Effector memory CD4-positive, alpha-beta T cell (primary cell): Measurements from ENCODE around the gene LIPK.

Experiments
- DNase-seq, 3 donors: peaks; one replicate each; pipeline ENCODE4 v3.0.0-alpha.2; 2020
- H3K27ac ChIP-seq: 2 replicates; pipeline ENCODE4 v1.7.0; 2013; ENCODE audit warnings: mild to moderate bottlenecking, low read length, moderate library complexity; ENCODE audit not compliant: insufficient read depth, poor library complexity, severe bottlenecking
- H3K27me3 ChIP-seq: replicated peaks from 2 replicates; pipeline ENCODE4 v1.7.0; 2013; ENCODE audit warnings: mild to moderate bottlenecking, low read length; ENCODE audit not compliant: insufficient read depth, control insufficient read depth, poor library complexity, severe bottlenecking
- H3K36me3 ChIP-seq: 2 replicates; pipeline ENCODE4 v1.7.0; 2013; ENCODE audit warnings: mild to moderate bottlenecking, low read length, moderate library complexity; ENCODE audit not compliant: control insufficient read depth, insufficient read depth
- H3K4me1 ChIP-seq: 2 replicates; pipeline ENCODE4 v1.7.0; 2013; ENCODE audit warnings: low read length, mild to moderate bottlenecking; ENCODE audit not compliant: control insufficient read depth, insufficient read depth, poor library complexity, severe bottlenecking
- H3K4me3 ChIP-seq: 2 replicates; pipeline ENCODE4 v1.7.0; 2013; ENCODE audit warnings: low read length, low read depth, mild to moderate bottlenecking; ENCODE audit not compliant: insufficient read depth, poor library complexity, severe bottlenecking
- H3K9me3 ChIP-seq: 2 replicates; pipeline ENCODE4 v1.7.0; 2013; ENCODE audit warnings: mild to moderate bottlenecking, low read length, moderate library complexity; ENCODE audit not compliant: control insufficient read depth

LIPK gene

GRCh38 chr10:88765816-88766215 is 59.8 kb downstream of the LIPK start:
- Histone ChIP-seq H3K4me3 (no peak overlapping the region), H3K4me1 (no peaks in the 10 kb centered on the region), H3K27ac (no peak overlapping the region), H3K9me3 (no peaks in the 10 kb centered on the region), H3K27me3 (no peaks in the 10 kb centered on the region), H3K36me3 (no peaks in the 10 kb centered on the region)
- DNase-seq, result no peak

- Histone ChIP-seq H3K27ac (no peak overlapping the region), H3K9me3 (no peaks in the 10 kb centered on the region), H3K4me3 (no peak overlapping the region), H3K4me1 (no peaks in the 10 kb centered on the region), H3K27me3 (no peaks in the 10 kb centered on the region), H3K36me3 (no peaks in the 10 kb centered on the region)
- no peak for DNase-seq
Observed at GRCh38 chr10:88769384-88769783, 63.3 kb downstream of the LIPK start.

GRCh38 chr10:88781206-88781605 is 75.2 kb downstream of the LIPK start:
- H3K4me1 ChIP-seq, result no peaks in the 10 kb centered on the region
- no peaks in the 10 kb centered on the region for H3K36me3 ChIP-seq
- no peak for DNase-seq
- no peak overlapping the region for H3K4me3 ChIP-seq
- no peak overlapping the region for H3K27ac ChIP-seq
- H3K27me3 ChIP-seq, result no peaks in the 10 kb centered on the region
- H3K9me3 ChIP-seq, result no peaks in the 10 kb centered on the region

DNA sequence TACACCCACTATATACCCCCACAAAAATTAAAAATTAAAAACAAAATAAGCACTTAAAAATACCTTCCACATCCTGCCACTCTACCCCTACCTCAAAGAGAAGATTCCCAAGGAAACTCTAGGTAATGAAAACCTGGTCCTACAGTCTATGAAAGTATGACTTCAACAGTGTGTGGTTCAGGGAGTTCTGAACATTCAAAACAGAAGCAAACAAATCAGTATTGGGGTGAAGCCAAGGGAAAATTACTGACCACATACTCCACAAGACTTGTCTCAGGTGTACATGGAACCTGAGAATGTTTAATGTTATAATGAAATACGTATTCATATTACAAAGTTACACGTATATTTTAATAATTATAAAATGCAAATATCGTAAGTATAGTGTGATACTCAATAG is 76.2 kb downstream of the LIPK start:
- Histone ChIP-seq H3K27me3 (no peaks in the 10 kb centered on the region), H3K4me3 (no peak overlapping the region), H3K36me3 (no peaks in the 10 kb centered on the region), H3K27ac (no peak overlapping the region), H3K4me1 (no peaks in the 10 kb centered on the region), H3K9me3 (no peaks in the 10 kb centered on the region)
- no peak for DNase-seq

- no peak for DNase-seq
- Histone ChIP-seq H3K9me3 (no peaks in the 10 kb centered on the region), H3K4me3 (no peak overlapping the region), H3K36me3 (no peaks in the 10 kb centered on the region), H3K4me1 (no peaks in the 10 kb centered on the region), H3K27me3 (no peaks in the 10 kb centered on the region), H3K27ac (no peak overlapping the region)
Observed at GRCh38 chr10:88783724-88784123, 77.7 kb downstream of the LIPK start.

DNA sequence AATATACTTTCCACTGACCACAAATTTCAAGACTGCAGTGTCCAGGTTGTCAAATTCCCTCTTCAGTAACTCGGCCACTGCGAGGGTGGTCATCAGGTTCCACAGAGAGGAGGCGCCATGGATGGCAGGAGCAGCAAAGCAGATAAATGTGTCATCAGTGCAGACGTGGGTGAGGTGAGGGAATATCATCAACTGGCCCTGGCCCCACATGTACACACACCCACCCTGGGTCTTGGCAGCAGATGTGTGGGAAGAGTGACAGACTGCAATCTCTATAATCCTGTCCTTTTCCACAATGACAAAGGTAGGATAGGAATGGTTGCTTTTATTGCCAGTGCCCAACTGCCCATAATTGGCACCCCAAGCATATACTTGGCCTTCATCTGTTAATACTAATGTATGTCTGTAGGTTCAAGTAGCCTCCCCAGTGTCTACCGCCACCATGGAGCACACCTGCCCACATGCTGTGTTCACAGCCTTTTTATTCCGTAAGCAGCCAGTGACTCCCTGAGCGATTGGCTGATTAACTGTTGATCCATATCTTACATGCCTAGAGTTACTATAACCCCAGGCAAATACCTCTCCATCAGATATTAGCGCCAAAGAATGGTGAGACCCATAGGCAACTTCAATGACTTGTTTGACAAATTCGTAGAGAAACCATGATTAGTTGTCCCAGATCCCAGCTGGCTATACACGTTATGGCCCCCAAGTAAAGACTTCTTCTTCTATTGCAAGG is 80.2 kb downstream of the LIPK start:
- H3K4me3 ChIP-seq, result no peak overlapping the region
- H3K27ac ChIP-seq, result no peak overlapping the region
- H3K9me3 ChIP-seq, result no peaks in the 10 kb centered on the region
- no peaks in the 10 kb centered on the region for H3K36me3 ChIP-seq
- no peak for DNase-seq
- H3K4me1 ChIP-seq, result no peaks in the 10 kb centered on the region
- no peaks in the 10 kb centered on the region for H3K27me3 ChIP-seq

DNA sequence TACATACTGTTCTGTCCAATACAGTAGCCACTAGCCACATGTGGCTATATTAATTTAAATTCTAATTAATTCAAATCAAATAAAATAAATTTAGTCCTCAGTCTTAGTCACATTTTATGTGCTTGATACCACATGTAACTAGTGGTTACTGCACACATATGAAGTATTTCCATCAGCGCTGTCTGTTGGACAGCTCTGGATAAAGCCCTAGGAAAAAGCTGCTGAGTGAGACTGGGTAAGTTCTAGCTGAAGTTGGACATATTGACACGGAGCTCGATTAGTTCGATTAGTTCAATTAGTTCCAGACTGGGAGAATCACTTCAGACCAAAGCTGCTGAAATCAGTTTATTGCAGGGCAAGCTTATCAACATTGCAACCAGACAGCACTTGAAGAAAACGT is 81.4 kb downstream of the LIPK start:
- DNase-seq, result no peak
- Histone ChIP-seq H3K4me1 (no peaks in the 10 kb centered on the region), H3K36me3 (no peaks in the 10 kb centered on the region), H3K27me3 (no peaks in the 10 kb centered on the region), H3K27ac (no peak overlapping the region), H3K4me3 (no peak overlapping the region), H3K9me3 (no peaks in the 10 kb centered on the region)

DNA sequence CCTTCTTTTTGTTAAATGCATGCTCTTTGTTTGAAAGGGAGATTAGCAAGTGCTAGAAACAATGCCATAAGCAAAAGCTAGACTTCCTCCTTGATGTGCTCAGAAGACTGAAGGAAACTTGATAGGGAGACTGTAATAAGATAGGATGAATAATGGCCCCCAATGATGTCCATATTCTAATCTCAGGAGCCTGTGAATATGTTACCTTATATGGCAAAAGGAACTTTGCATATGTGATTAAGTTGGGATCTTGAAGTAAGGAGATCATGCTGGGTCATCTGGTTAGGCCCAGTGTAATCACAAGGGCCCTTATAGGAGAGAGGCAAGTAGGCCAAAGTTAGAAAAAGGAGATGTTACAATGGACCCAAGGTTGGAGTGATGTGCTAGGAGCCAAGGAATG is 82.9 kb downstream of the LIPK start:
- Histone ChIP-seq H3K36me3 (no peaks in the 10 kb centered on the region), H3K27ac (no peak overlapping the region), H3K27me3 (no peaks in the 10 kb centered on the region), H3K4me3 (no peak overlapping the region), H3K4me1 (no peaks in the 10 kb centered on the region), H3K9me3 (no peaks in the 10 kb centered on the region)
- no peak for DNase-seq

DNA sequence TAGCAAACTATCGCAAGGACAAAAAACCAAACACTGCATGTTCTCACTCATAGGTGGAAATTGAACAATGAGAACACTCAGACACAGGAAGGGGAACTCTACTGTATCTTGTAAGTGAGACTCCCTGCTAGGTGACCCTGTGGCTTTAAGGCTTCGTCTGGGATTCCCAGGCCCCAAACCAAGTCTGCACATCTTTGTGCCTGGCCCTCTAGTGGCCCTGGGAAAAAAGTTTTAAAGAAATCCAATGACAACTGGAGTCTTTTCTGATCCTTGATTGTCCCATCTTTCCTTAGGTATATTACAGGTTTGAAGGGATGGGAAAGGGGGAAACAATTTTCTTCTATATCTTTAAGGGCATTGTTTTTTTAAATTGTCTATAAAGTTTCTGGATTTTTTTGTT is 85.9 kb downstream of the LIPK start:
- DNase-seq, result no peak
- H3K9me3 ChIP-seq, result no peaks in the 10 kb centered on the region
- no peak overlapping the region for H3K4me3 ChIP-seq
- no peaks in the 10 kb centered on the region for H3K4me1 ChIP-seq
- no peak overlapping the region for H3K27ac ChIP-seq
- no peaks in the 10 kb centered on the region for H3K36me3 ChIP-seq
- H3K27me3 ChIP-seq, result no peaks in the 10 kb centered on the region

DNA sequence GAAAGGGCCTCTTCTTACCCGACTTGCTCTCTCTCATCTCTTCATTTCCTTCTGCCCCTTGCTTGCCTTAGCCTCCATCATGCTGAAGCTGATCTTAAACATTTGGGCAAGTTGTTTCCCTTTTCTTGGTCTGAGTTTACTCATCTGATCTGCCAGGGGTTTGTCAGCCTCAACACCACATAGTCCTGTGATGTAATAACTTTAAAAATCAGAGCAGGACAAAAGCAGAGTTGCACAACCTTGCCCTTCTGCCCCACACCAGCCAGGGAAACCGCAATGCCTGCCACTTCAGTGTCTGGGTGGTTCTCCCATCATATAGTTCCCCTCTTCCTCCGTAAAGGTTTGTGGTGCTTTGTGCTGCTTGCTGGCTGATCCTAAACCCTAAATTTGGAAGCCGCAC is 86.6 kb downstream of the LIPK start:
- Histone ChIP-seq H3K27ac (no peak overlapping the region), H3K36me3 (no peaks in the 10 kb centered on the region), H3K4me3 (no peak overlapping the region), H3K9me3 (no peaks in the 10 kb centered on the region), H3K27me3 (no peaks in the 10 kb centered on the region), H3K4me1 (no peaks in the 10 kb centered on the region)
- DNase-seq, result no peak
